ENCODE results near the gene PPP1R10. TPM values are rescaled to one million over a fixed set of nuclear protein-coding genes. Genes with fewer than 3 reads are reported as not detected.

PPP1R10 gene
- total and polyA plus RNA-seq, 2 of the 13 experiments (the other 11 are each of a cell fraction or from before 2014, with no cell fraction given): 26.3 to 38.4 TPM

- TF ChIP-seq REL (CRISPR knock-in tag; conservative IDR thresholded peaks at IDR 0.05) (peak; percentile 50; the same call in 1 of the 2 replicates), ZXDC (CRISPR knock-in tag; IDR thresholded peaks at IDR 0.05) (no peak), ZNF775 (CRISPR knock-in tag; IDR thresholded peaks at IDR 0.05; ENCODE audit: borderline replicate concordance) (0 out of 2 replicates have a peak, but pooled peaks have one; percentile 35), ZNF652 (CRISPR knock-in tag; IDR thresholded peaks at IDR 0.05; ENCODE audit: borderline replicate concordance, low read depth) (peak; percentile 98), AHDC1 (CRISPR knock-in tag; IDR thresholded peaks at IDR 0.05; ENCODE audit: borderline replicate concordance) (peak; percentile 38; the same call in 1 of the 2 replicates), POLR2G (IDR thresholded peaks at IDR 0.05; ENCODE audit: low read depth, low read length) (peak; percentile 45), NFE2L1 (CRISPR knock-in tag; IDR thresholded peaks at IDR 0.05; ENCODE audit: borderline replicate concordance) (no peak), AFF4 (CRISPR knock-in tag; IDR thresholded peaks at IDR 0.05) (peak; percentile 87; the same call in 1 of the 2 replicates), SAP130 (CRISPR knock-in tag; IDR thresholded peaks at IDR 0.05; ENCODE audit: low read depth) (peak; percentile 55), JDP2 (CRISPR knock-in tag; IDR thresholded peaks at IDR 0.05; ENCODE audit: borderline replicate concordance) (no peak), ZNF446 (CRISPR knock-in tag; IDR thresholded peaks at IDR 0.05) (no peak; the same call in 1 of the 2 replicates), CEBPG (CRISPR knock-in tag; IDR thresholded peaks at IDR 0.05) (no peak), ZNF552 (CRISPR knock-in tag; IDR thresholded peaks at IDR 0.05; ENCODE audit: borderline replicate concordance) (no peak), KLF11 (CRISPR knock-in tag; IDR thresholded peaks at IDR 0.05) (no peak; the same call in 1 of the 2 replicates), SNAPC5 (CRISPR knock-in tag; IDR thresholded peaks at IDR 0.05; ENCODE audit: borderline replicate concordance) (0 out of 2 replicates have a peak, but pooled peaks have one; percentile 67), ZMYM3 (CRISPR knock-in tag; IDR thresholded peaks at IDR 0.05) (no peak)
These were observed 859 bp downstream of the PPP1R10 start (continued) for GRCh38 chr6:30615958-30616810.
